ENCODE measurements around the gene SERPINB1. TPM values are rescaled to one million over a fixed set of nuclear protein-coding genes. Genes with fewer than 3 reads are reported as not detected.

SERPINB1 gene
- total and polyA plus RNA-seq, 11 donors = 15.4 to 55.6 (median 22.2) TPM

GRCh38 chr6:2877057-2877882, 35.6 kb upstream of the SERPINB1 start:
- H3K36me3 ChIP-seq = no peaks in the 10 kb centered on the region
- H3K27ac ChIP-seq = peak overlapping the region; percentile 4 to 96 (median 87)
- no peaks in the 10 kb centered on the region for H3K27me3 ChIP-seq
- intact Hi-C loops (cut with DNase I) = loop anchor here in 1 of 10 donors (2.0 kb wide), 1 partner anchor 26 kb away; the partner anchor contains the start of gene SERPINB9
- H3K4me3 ChIP-seq = peak overlapping the region in 8 of 12 donors; percentile 65 to 86 (median 70)
- 62 to 72% (median 65%) methylated on average over 13 of the region's 13 CpGs for WGBS, 4 donors
- peaks cover 0 to 61% (median 26%) of the 10 kb centered on the region in 12 donors for H3K4me1 ChIP-seq
- no peaks in the 10 kb centered on the region for H3K9me3 ChIP-seq
- TF ChIP-seq POLR2A (IDR thresholded peaks at IDR 0.05) = no peak
- TF ChIP-seq, protein P1, sequence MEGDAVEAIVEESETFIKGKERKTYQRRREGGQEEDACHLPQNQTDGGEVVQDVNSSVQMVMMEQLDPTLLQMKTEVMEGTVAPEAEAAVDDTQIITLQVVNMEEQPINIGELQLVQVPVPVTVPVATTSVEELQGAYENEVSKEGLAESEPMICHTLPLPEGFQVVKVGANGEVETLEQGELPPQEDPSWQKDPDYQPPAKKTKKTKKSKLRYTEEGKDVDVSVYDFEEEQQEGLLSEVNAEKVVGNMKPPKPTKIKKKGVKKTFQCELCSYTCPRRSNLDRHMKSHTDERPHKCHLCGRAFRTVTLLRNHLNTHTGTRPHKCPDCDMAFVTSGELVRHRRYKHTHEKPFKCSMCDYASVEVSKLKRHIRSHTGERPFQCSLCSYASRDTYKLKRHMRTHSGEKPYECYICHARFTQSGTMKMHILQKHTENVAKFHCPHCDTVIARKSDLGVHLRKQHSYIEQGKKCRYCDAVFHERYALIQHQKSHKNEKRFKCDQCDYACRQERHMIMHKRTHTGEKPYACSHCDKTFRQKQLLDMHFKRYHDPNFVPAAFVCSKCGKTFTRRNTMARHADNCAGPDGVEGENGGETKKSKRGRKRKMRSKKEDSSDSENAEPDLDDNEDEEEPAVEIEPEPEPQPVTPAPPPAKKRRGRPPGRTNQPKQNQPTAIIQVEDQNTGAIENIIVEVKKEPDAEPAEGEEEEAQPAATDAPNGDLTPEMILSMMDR (IDR thresholded peaks at IDR 0.05) = no peak
- peak in 1 of 5 donors; percentile 40 for DNase-seq
- ATAC-seq = no peak

DNA sequence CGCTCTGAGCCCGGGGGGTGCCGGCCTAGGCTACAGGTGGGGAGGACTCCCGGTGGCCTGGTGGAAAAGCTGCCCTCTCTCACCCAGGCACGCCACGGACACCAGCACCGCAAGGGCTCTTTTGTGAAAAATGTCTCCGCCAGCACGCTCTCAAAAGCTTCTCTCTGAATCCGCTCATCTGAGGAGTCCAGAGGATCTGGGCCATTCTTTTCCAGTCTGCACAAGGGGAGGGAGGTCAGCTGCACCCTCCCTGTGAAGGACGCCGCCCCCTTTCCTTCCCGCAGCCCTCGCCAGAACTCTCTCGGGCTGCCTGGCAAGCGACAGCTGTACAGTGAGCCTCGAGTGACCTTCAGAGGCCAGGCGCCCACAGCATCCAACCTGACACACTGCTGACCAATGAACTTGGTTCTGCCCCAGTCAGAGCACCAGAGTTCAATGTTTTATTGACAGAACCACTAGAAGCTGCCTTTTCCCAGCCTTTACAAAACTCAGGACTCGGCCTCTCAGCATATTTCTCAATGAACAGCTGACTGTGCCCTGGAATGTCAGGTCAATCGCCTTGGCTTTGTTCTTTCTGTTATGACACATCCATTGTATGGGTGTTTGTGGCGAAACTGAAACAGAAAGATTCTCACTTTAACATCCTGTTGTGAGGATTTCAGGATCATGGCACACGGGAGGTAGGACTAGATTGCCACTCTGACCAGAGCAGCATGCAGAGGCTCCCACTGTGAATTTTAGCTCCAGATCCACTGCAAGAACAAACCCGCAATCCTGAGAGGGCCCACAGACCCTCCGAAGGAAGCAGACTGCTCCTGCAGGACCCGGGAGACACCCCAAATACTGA, 34.8 kb upstream of the SERPINB1 start:
- no peak for TF ChIP-seq POLR2A (IDR thresholded peaks at IDR 0.05)
- TF ChIP-seq, protein P1 (IDR thresholded peaks at IDR 0.05) = no peak
- peak overlapping the region; percentile 49 to 86 (median 68) for H3K4me3 ChIP-seq
- WGBS, 4 donors = 11 to 23% (median 15%) methylated on average over 16 to 25 of the region's 25 CpGs
- ATAC-seq (peak; percentile 88 to 94 (median 92)), DNase-seq (peak; percentile 76 to 86 (median 82))
- H3K4me1 ChIP-seq = peaks cover 0 to 57% (median 26%) of the 10 kb centered on the region in 12 donors
- peak overlapping the region; percentile 76 to 96 (median 87) for H3K27ac ChIP-seq
- no peaks in the 10 kb centered on the region for H3K9me3 ChIP-seq
- intact Hi-C loops (cut with DNase I) = loop anchor here in 1 of 10 donors (2.0 kb wide), 1 partner anchor 26 kb away; the partner anchor contains the start of gene SERPINB9
- H3K36me3 ChIP-seq = no peaks in the 10 kb centered on the region
- H3K27me3 ChIP-seq = no peaks in the 10 kb centered on the region

DNA sequence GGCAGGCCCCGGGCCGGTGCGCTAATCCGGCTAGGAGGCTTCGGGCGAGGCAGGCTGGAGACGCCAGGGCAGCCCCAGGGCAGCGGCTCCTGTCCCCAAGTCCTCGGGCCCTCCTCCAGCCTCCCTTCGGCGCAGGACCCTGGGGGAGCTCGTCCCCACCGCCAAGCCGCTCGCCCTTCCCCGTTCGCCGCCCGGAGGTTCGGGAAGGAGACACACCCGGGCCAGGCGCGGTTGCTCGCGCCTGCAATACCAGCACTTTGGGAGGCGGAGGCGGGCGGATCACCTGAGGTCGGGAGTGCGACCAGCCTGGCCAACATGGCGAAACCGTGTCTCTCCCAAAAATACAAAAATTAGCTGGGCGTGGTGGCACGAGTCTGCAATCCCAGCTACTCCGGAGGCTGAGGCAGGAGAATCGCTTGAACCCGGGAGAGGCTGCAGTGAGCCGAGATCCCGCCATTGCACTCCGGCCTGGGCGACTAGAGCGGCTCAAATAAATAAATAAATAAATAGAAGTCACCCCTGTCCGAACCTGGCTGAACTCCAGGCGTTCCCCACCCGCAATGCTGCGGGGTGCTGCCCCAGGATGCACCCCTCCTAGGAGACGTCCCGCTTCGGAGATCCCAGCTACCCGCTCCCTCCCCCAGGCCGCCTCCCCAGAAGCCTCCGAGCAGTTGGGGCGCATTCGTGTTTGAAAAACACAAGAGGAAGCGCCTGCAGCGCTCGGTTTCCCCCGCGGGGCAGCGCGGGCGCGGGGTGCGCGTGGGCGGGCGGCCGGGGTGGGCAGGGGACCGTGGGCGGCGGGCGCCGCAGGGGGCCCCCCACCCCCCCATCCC, 33.9 kb upstream of the SERPINB1 start:
- intact Hi-C loops (cut with DNase I) = loop anchor here in 1 of 10 donors (2.0 kb wide), 1 partner anchor 27 kb away; the partner anchor contains the start of gene SERPINB9
- no peaks in the 10 kb centered on the region for H3K27me3 ChIP-seq
- 0 to 3% (median 1%) methylated on average over 24 to 73 of the region's 73 CpGs for WGBS, 4 donors
- no peaks in the 10 kb centered on the region for H3K9me3 ChIP-seq
- no peaks in the 10 kb centered on the region for H3K36me3 ChIP-seq
- TF ChIP-seq, protein P1 (IDR thresholded peaks at IDR 0.05) = peak in 1 of 12 donors; percentile 11
- TF ChIP-seq POLR2A (IDR thresholded peaks at IDR 0.05) = no peak
- H3K4me3 ChIP-seq = peak overlapping the region; percentile 49 to 86 (median 68)
- ATAC-seq (peak in 3 of 4 donors; percentile 29 to 59 (median 53)), DNase-seq (peak; percentile 35 to 83 (median 54))
- H3K4me1 ChIP-seq = peaks cover 0 to 49% (median 26%) of the 10 kb centered on the region in 12 donors
- peak overlapping the region; percentile 76 to 96 (median 87) for H3K27ac ChIP-seq
